GM03348 (cell line): ENCODE results near the gene DPYSL3.
"Not testable (repeated sequence)": the region's sequence is repeated elsewhere in the genome, so short reads cannot be mapped to it uniquely, and the experiment has no call there.

Source experiments
- DNase-seq: peaks from one replicate; pipeline ENCODE4 v3.0.0; 2012; ENCODE audit warnings: low spot score

DPYSL3 gene

GRCh38 chr5:147509710-147510651 is at the start of gene DPYSL3:
DPYSL3 (minus strand) TSS chr5:147510068; CDS start chr5:147509858, 210 bp downstream.
- DNase-seq = peak; percentile 82

- peak; percentile 77 for DNase-seq
These were observed 49.0 kb upstream of the DPYSL3 start for GRCh38 chr5:147558826-147559225.

- DNase-seq = no peak
These were observed 48.2 kb upstream of the DPYSL3 start for GRCh38 chr5:147557876-147558745.

- DNase-seq = no peak
These were observed 45.3 kb upstream of the DPYSL3 start for GRCh38 chr5:147555176-147555575.

GRCh38 chr5:147554261-147554817 is 44.5 kb upstream of the DPYSL3 start:
- DNase-seq = peak; percentile 83

- DNase-seq = not testable (repeated sequence)
These were observed 43.9 kb upstream of the DPYSL3 start for GRCh38 chr5:147553817-147554216.

GRCh38 chr5:147552897-147553296 is 43.0 kb upstream of the DPYSL3 start:
- no peak for DNase-seq

GRCh38 chr5:147551677-147552076 is 41.8 kb upstream of the DPYSL3 start:
- no peak for DNase-seq

- DNase-seq = peak; percentile 29
These were observed 37.9 kb upstream of the DPYSL3 start for GRCh38 chr5:147547730-147548129.

- no peak for DNase-seq
These were observed 34.7 kb upstream of the DPYSL3 start for GRCh38 chr5:147544556-147544955.

- peak; percentile 54 for DNase-seq
These were observed 29.2 kb upstream of the DPYSL3 start for GRCh38 chr5:147539053-147539452.

- no peak for DNase-seq
These were observed 28.4 kb upstream of the DPYSL3 start for GRCh38 chr5:147538236-147538635.

GRCh38 chr5:147534172-147534951 is 24.5 kb upstream of the DPYSL3 start:
- peak; percentile 45 for DNase-seq

- no peak for DNase-seq
These were observed 22.3 kb upstream of the DPYSL3 start for GRCh38 chr5:147532156-147532555.

- peak; percentile 73 for DNase-seq
These were observed 20.9 kb upstream of the DPYSL3 start for GRCh38 chr5:147530530-147531389.

GRCh38 chr5:147523069-147523468 is 13.2 kb upstream of the DPYSL3 start:
- no peak for DNase-seq

GRCh38 chr5:147522435-147522834 is 12.6 kb upstream of the DPYSL3 start:
- DNase-seq = peak; percentile 9

- DNase-seq = peak; percentile 5
These were observed 10.6 kb upstream of the DPYSL3 start for GRCh38 chr5:147520450-147520849.

- no peak for DNase-seq
These were observed 9.5 kb upstream of the DPYSL3 start for GRCh38 chr5:147519380-147519779.

- no peak for DNase-seq
These were observed 7.5 kb upstream of the DPYSL3 start for GRCh38 chr5:147517383-147517782.

- no peak for DNase-seq
These were observed 5.4 kb upstream of the DPYSL3 start for GRCh38 chr5:147515269-147515668.
